Panc1 (cell line): ENCODE data around the gene TBXAS1. TPM values are rescaled to one million over a fixed set of nuclear protein-coding genes. Genes with fewer than 3 reads are reported as not detected.

Source experiments
- ATAC-seq: fragments of 200-7000 bp; cut with Tn5 transposase; 2 replicates; pipeline ENCODE4 v1.9.1; 2020; ENCODE audit warnings: mild to moderate bottlenecking, moderate library complexity
- BruUV-seq: library from RNA; stranded (reverse); fragments of 400-500 nt; replicated peaks from 2 replicates; lab custom pipeline; 2021; lab: Mats Ljungman, UMichigan
- CTCF ChIA-PET: fragments of 300-600 bp; sonication (Branson Sonifier 250); formaldehyde crosslinking; loops from one replicate; lab custom pipeline; 2022; ENCODE audit warnings: antibody characterized with exemption; lab: Charles Lee
- POLR2A ChIA-PET: fragments of 300-600 bp; sonication (Branson Sonifier 250); formaldehyde crosslinking; loops from one replicate; lab custom pipeline; 2022; ENCODE audit warnings: antibody characterized with exemption; lab: Charles Lee
- DNase-seq: peaks from one replicate; pipeline ENCODE4 v3.0.0-alpha.2; 2010; ENCODE audit warnings: low read depth, low spot score
- H3K27ac ChIP-seq: 2 replicates; pipeline ENCODE4 v1.5.1; 2011; ENCODE audit warnings: mild to moderate bottlenecking, low read length, inconsistent platforms
- H3K27me3 ChIP-seq: fragments of 200-500 bp; sonication (Bioruptor generic); 2 replicates; pipeline ENCODE4 v1.6.0; 2014; ENCODE audit warnings: low read length, inconsistent platforms; ENCODE audit not compliant: control insufficient read depth, insufficient read depth
- H3K36me3 ChIP-seq: fragments of 200-500 bp; sonication (Bioruptor generic); 2 replicates; pipeline ENCODE4 v1.5.1; 2014; ENCODE audit warnings: inconsistent platforms, mild to moderate bottlenecking, low read length, moderate library complexity; ENCODE audit not compliant: control insufficient read depth, insufficient read depth
- H3K4me1 ChIP-seq: 2 replicates; pipeline ENCODE4 v1.5.1; 2011; ENCODE audit warnings: inconsistent platforms, mild to moderate bottlenecking, low read length, moderate library complexity; ENCODE audit not compliant: control insufficient read depth, insufficient read depth
- H3K4me3 ChIP-seq, 2 experiments: 2 replicates each; pipeline ENCODE4 v1.5.1; 2011 to 2012; ENCODE audit warnings: low read depth in 2 of 2, low read length in 2 of 2, mild to moderate bottlenecking in 2 of 2, inconsistent platforms in 1 of 2, moderate library complexity in 1 of 2
- H3K9me3 ChIP-seq: fragments of 200-500 bp; sonication (Bioruptor generic); 2 replicates; pipeline ENCODE4 v1.5.1; 2014; ENCODE audit warnings: low read depth, mild to moderate bottlenecking, inconsistent platforms, low read length, moderate library complexity; ENCODE audit not compliant: control insufficient read depth, insufficient read depth
- CTCF ChIP-seq: fragments of 450-650 bp; IDR thresholded peaks from 2 replicates; pipeline ENCODE4 v1.5.1; 2017; ENCODE audit warnings: mild to moderate bottlenecking
- POLR2AphosphoS5 ChIP-seq: IDR thresholded peaks from 2 replicates; pipeline ENCODE4 v1.6.1; 2012; ENCODE audit warnings: mild to moderate bottlenecking, low read depth, low read length, moderate library complexity
- SIN3A ChIP-seq: IDR thresholded peaks from 2 replicates; pipeline ENCODE4 v1.6.1; 2012; ENCODE audit warnings: low read depth, mild to moderate bottlenecking, low read length, moderate library complexity, borderline replicate concordance; ENCODE audit not compliant: insufficient read depth
- TCF7L2 ChIP-seq: IDR thresholded peaks from 2 replicates; pipeline ENCODE4 v1.6.1; 2011; ENCODE audit warnings: mild to moderate bottlenecking, low read depth, low read length, inconsistent platforms
- in situ Hi-C: cut with HindIII; loops from 2 replicates; pipeline ENCODE4 v1.10.0; 2016; ENCODE audit warnings: low sequenced_read_pairs, low pct_unique_long_range_greater_than_20kb
- intact Hi-C: fragments of 100-400 bp; cut with micrococcal nuclease; formaldehyde crosslinking; loops from one replicate; pipeline ENCODE4 v1.10.0; 2022; ENCODE audit not compliant: unreplicated experiment
- total RNA-seq: library from RNA; stranded (reverse); gene quantifications from one replicate; pipeline ENCODE4 v1.2.1, GENCODE V29; 2021; ENCODE audit not compliant: unreplicated experiment
- TF ChIP-seq, protein P1 (sequence below), 2 experiments: IDR thresholded peaks; 2 replicates each; pipeline ENCODE4 v1.6.1; 2011 to 2012; ENCODE audit warnings: low read depth in 2 of 2, control low read depth in 1 of 2, low read length in 1 of 2, mild to moderate bottlenecking in 1 of 2, moderate library complexity in 1 of 2; ENCODE audit not compliant: insufficient read depth in 1 of 2

The TBXAS1 gene
- total RNA-seq, 1 experiment from 2014 or later, result 4.4 TPM

GRCh38 chr7:140015471-140015970 is 186.5 kb downstream of the TBXAS1 start:
- Histone ChIP-seq H3K27ac (no peak overlapping the region), H3K36me3 (no peaks in the 10 kb centered on the region), H3K27me3 (0 out of 2 replicates have a peak, but pooled peaks cover 5% of the 10 kb centered on the region), H3K4me1 (no peaks in the 10 kb centered on the region), H3K4me3 (no peak overlapping the region), H3K9me3 (no peaks in the 10 kb centered on the region)
- TF ChIP-seq TCF7L2 (no peak), SIN3A (no peak), CTCF (no peak), POLR2AphosphoS5 (no peak)
- TF ChIP-seq, protein P1, sequence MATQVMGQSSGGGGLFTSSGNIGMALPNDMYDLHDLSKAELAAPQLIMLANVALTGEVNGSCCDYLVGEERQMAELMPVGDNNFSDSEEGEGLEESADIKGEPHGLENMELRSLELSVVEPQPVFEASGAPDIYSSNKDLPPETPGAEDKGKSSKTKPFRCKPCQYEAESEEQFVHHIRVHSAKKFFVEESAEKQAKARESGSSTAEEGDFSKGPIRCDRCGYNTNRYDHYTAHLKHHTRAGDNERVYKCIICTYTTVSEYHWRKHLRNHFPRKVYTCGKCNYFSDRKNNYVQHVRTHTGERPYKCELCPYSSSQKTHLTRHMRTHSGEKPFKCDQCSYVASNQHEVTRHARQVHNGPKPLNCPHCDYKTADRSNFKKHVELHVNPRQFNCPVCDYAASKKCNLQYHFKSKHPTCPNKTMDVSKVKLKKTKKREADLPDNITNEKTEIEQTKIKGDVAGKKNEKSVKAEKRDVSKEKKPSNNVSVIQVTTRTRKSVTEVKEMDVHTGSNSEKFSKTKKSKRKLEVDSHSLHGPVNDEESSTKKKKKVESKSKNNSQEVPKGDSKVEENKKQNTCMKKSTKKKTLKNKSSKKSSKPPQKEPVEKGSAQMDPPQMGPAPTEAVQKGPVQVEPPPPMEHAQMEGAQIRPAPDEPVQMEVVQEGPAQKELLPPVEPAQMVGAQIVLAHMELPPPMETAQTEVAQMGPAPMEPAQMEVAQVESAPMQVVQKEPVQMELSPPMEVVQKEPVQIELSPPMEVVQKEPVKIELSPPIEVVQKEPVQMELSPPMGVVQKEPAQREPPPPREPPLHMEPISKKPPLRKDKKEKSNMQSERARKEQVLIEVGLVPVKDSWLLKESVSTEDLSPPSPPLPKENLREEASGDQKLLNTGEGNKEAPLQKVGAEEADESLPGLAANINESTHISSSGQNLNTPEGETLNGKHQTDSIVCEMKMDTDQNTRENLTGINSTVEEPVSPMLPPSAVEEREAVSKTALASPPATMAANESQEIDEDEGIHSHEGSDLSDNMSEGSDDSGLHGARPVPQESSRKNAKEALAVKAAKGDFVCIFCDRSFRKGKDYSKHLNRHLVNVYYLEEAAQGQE (IDR thresholded peaks at IDR 0.05; ENCODE audit: insufficient read depth in 1 of 2, low read depth in 2 of 2, low read length in 1 of 2), result no peak
- no peak for ATAC-seq
- intact Hi-C loops, result no loop called here
- no peak for DNase-seq
- BruUV-seq, result no TSS peak
- CTCF ChIA-PET, result no interaction called here
- in situ Hi-C loops, result no loop called here
- POLR2A ChIA-PET, result no interaction called here

- Histone ChIP-seq H3K9me3 (no peaks in the 10 kb centered on the region), H3K4me1 (no peaks in the 10 kb centered on the region), H3K27me3 (0 out of 2 replicates have a peak, but pooled peaks cover 2% of the 10 kb centered on the region), H3K36me3 (no peaks in the 10 kb centered on the region), H3K4me3 (no peak overlapping the region), H3K27ac (no peak overlapping the region)
- ChIA-PET POLR2A (no interaction called here), CTCF (no interaction called here)
- no peak for ATAC-seq
- TF ChIP-seq TCF7L2 (no peak), POLR2AphosphoS5 (no peak), SIN3A (no peak), CTCF (no peak)
- TF ChIP-seq, protein P1 (IDR thresholded peaks at IDR 0.05; ENCODE audit: insufficient read depth in 1 of 2, low read depth in 2 of 2, low read length in 1 of 2), result no peak
- intact Hi-C loops, result no loop called here
- no TSS peak for BruUV-seq
- in situ Hi-C loops, result no loop called here
- no peak for DNase-seq
Measured at GRCh38 chr7:140016540-140016939, 187.5 kb downstream of the TBXAS1 start.
